HG03457 (cell line): ENCODE results near the gene GNPDA1.

Source experiments
- ATAC-seq: cut with Tn5 transposase; IDR thresholded peaks from one replicate; pipeline ENCODE4 v1.9.1; 2021; ENCODE audit warnings: moderate number of reproducible peaks; ENCODE audit not compliant: unreplicated experiment

The GNPDA1 gene

GRCh38 chr5:141958113-141958512 is 54.7 kb downstream of the GNPDA1 start, which contains the start of gene PCDH12:
TSS of gene PCDH12 (minus strand) at chr5:141958202. CDS start at chr5:141957851, 351 bp downstream.
- no peak for ATAC-seq

GRCh38 chr5:141957367-141957996 is 55.3 kb downstream of the GNPDA1 start:
- ATAC-seq = no peak

GRCh38 chr5:141954194-141954593 is 58.6 kb downstream of the GNPDA1 start:
- ATAC-seq = no peak

GRCh38 chr5:141952020-141952419 is 60.8 kb downstream of the GNPDA1 start:
- no peak for ATAC-seq

GRCh38 chr5:141951332-141951781 is 61.5 kb downstream of the GNPDA1 start:
- ATAC-seq = no peak
